ENCODE data around the gene EIF4EBP3. TPM values are rescaled to one million over a fixed set of nuclear protein-coding genes. Genes with fewer than 3 reads are reported as not detected.
"Not testable (repeated sequence)": the region's sequence is repeated elsewhere in the genome, so short reads cannot be mapped to it uniquely, and the experiment has no call there.

The EIF4EBP3 gene
- total RNA-seq, 2 donors from 2014 or later = 8.5 to 11.0 TPM

DNA sequence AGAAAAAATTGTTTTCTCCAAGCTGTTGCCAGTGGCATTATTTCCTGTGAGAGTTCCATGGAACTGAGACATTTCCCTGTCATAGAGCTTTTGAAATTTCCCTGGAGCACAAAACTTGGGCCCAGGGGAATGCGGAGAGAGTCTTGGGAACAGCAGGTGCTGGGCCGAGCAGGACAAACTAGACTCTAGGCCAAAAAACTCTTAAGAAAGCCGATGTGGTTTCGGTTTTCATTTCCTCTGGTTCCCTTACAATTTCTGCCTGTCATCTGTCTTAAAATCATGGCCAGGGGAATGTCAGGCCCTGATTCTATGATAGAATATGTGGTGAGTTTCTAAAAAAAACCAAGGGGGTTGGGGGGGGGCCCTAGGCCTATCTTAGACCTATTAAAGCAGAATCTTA, 21.7 kb downstream of the EIF4EBP3 start:
- DNase-seq (ENCODE audit: low spot score) = peak; percentile 64
- intact Hi-C loops (cut with DNase I) = loop anchor here in 1 of 2 donors (10.0 kb wide), 1 partner anchor 66 kb away; the partner anchor contains the start of genes CD14 and TMCO6

DNA sequence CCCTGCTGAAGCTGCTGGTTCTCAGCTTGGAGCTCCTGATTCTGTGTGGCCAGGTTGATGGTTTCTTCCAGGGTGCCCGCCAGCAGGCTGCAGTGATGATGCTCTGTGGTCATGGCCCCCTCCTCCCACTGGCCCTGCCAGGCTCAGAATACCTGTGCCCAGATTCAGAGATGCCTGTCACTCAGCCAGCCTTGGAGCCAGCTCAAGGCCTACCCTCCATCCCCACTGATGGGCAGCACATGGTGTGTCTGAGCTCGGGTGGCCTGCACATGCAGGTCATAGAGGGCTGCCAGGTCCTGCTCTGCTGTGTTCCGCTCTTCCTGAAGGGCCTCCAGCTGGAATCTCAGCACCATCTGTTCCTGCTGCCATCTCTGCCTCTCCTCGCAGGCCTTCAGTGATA, 22.6 kb downstream of the EIF4EBP3 start:
- peak; percentile 70 for DNase-seq (ENCODE audit: low spot score)
- intact Hi-C loops (cut with DNase I) = no loop called here

DNA sequence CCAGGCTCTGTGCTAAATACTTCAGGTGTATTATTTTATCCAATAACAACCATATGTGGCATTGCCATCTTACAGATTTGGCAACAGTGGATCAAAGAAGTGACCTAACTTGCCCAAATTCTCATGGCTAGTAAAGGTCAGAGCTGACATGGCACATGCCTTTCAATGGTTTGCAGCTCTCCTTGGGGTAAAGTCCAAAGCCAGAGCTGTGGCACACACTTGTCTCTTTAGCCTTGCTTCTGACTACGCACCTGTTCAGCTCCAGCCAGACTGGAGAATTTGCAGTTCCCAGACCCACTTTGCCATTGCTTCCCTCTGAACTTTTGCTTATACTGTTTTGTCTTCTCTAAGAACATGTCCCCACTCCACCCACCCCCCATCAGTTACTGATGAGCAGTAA, 23.0 kb downstream of the EIF4EBP3 start:
- no peak for DNase-seq (ENCODE audit: low spot score)
- intact Hi-C loops (cut with DNase I) = no loop called here

DNA sequence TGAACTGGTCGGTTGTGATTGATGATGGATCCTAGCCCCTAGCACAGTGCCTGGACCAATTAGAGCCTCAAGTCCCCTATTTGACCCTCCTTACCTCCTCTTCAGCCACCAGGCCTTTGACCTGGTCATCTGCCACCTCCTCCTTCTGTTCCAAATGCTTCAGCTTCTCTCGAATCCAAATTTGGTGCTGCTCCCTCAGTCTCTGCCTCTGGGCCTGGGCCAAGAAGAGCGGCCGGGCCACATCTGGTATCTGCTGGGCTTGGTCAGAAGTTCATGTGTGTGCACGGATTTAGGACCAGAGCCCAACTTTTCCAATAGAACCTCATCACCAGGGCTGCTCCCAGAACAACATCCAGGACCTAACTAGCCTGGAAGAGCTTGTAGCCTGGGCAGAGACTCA, 23.6 kb downstream of the EIF4EBP3 start:
- intact Hi-C loops (cut with DNase I) = no loop called here
- DNase-seq (ENCODE audit: low spot score) = peak; percentile 80

DNA sequence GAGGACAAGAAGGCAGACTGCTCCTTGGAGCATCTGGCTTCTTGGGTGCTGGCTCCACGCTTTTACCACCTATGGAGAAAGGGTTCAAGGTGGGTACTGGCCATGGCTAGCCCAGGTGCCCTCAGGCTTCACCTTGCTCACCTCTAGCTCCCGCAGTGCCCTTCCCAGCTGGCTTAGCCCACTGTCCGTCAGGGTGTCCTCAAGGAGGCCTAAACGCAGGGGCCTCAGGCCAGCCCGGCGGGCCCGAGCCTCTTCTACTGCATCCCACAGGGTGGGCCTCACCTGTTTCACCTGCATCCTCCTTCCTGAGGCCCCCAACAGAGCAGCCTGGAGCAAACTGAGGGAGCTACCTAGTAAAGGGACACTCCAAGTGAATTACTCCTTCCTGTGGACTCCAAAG, 26.2 kb downstream of the EIF4EBP3 start:
- intact Hi-C loops (cut with DNase I) = no loop called here
- DNase-seq (ENCODE audit: low spot score) = no peak

DNA sequence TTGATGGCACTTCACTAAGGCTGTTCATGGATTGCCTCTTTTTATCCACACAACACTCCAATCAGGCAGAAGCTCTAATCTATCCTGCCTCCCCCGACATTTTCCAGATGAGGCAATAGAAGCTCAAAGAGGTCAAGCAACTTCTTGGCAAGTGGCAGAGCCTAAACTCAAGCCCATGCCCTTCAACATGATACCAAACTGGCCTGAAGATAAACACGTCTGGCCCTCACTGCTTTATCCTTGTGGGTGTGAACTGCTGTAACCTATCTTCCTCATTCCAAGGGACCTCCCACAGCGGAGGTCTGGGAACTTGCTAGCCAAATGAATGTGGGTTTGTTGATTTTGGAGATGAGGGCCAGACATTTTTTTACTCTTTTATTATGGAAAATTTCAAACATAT, 26.7 kb downstream of the EIF4EBP3 start:
- intact Hi-C loops (cut with DNase I) = no loop called here

DNA sequence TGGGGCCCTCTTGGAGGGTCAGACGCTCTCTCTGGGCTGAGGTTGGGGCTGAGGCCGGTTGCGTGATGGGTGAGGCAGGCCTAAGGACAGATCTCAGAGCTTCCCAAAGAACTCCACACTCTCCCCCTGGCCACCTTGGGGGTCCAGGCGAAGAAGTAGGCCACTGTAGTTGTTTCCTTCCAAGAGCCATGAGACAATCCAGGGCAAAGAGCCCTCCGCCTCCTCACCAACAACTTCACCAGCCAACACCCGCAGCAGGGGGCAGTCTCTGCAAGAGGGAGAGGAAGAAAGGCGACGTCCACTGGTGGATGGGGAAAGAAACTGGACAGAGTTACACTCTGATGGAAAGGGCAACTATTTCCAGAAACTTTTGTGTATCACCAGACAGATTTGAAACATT, 27.8 kb downstream of the EIF4EBP3 start:
- DNase-seq (ENCODE audit: low spot score) = peak; percentile 89
- intact Hi-C loops (cut with DNase I) = no loop called here

More for the DNA sequence above, 26.7 kb downstream of the EIF4EBP3 start:
- no peak for DNase-seq (ENCODE audit: low spot score)

DNA sequence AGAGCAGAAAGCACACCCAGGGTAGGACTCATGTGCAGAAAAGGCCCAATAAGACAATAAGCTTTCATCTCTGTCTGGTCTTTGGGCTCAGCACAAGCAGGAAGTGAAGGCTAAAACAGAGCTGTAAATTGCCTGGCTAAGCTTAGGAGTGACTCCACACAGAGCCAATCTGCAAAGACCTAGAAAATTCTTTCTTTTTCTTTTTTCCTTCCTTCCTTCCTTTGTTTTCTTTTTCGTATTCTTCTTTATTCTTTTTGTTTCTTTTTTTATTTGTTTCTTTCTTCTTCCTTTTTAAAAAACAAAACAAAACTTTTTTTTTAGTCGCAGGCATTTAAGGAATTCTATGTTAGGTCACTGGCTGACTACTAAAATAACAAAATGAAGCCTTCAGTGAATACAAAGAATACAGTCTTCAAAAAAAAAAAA, 29.3 kb downstream of the EIF4EBP3 start:
- intact Hi-C loops (cut with DNase I) = no loop called here
- DNase-seq (ENCODE audit: low spot score) = no peak

DNA sequence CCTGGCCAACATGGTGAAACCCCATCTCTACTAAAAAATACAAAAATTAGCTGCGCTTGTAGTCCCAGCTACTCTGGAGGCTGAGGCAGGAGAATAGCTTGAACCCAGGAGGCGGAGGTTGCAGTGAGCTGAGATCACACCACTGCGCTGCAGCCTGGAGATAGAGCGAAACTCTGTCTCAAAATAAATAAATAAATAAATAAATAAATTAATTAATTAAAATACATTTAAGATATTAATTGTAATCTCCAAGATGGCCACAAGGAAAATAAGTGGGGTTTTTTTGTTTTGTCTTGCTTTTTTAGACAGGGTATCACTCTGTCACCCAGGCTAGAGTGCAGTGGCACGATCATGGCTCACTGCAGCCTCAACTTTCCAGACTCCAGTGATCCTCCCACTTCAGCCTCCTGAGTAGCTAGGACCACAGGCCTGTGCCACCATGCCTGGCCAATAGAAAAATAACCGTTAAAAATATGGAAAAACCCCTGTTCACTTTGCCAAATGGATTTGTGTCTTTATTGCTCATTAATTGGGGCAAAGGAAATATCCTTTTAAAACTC, 31.8 kb downstream of the EIF4EBP3 start:
- DNase-seq (ENCODE audit: low spot score); intact Hi-C loops (cut with DNase I): not testable (repeated sequence)

DNA sequence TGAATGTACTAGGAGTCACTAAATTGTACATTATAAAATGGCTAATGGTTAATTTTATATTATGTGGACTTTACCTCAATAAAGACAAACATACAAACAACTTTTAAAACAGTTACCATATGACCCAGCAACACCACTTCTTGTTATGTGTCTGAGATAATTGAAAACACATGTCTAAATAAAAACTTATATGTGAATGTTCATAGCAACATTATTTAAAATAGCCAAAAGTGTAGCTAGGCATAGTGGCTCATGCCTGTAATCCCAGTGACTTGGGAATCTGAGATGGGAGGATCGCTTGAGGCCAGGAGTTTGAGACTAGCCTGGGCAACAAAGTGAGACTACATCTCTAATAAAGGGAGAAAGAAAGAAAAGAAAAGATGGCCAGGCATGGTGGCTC, 40.0 kb downstream of the EIF4EBP3 start:
- DNase-seq (ENCODE audit: low spot score) = no peak
- intact Hi-C loops (cut with DNase I) = no loop called here

DNA sequence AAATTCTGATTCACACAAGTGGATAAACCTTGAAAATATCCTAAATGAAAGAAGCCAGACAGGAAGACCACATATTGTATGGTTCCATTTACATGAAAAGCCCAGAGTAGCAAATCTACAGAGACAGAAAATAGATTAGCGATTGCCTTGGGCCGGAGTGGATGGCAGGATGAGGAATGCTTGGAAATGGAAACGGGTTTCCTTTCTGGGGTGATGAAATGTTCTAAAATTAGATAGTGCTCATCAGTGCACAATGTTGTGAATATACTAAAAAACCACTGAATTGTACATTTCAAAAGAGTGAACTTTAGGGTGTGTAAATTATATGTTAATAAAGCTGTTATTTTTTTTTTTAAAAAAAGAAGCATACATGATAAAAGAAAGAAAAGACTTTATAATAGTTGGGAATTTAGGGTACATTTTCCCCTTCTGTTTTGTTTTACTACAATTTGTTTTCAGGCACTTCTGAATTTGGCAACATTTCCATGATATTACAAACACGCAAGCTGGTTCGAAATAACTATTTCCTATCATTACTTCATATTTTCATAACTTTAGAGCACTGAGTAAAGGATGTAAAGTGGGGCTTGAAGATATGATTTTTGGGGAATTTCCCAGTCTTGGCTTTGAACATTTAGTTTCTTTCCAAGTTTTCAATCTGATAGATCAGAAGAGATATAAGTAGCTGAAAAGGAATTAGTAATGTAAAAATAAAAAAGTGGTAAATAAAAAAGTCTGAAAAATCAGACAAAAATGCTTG, 41.0 kb downstream of the EIF4EBP3 start:
- no peak for DNase-seq (ENCODE audit: low spot score)
- intact Hi-C loops (cut with DNase I) = no loop called here

DNA sequence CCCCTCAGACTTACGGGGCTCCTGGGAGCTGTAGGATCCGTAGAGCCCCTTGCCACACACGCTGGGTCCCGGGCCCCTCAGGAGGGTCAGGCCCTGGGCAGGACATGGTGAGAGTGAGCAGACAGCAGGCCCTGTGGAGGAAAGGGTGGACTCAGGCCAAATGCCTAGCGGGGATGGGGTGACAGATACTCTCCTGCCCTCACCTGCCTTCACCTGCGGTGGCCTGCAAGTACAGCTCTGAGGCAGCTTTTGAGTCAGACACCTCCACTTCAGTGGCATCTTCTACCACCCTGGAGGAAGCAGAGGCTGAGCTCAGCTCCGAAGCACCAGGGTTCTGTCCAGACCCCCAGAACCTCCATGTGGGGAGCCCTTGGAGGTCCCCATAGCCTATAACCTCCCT, 43.4 kb downstream of the EIF4EBP3 start:
- DNase-seq (ENCODE audit: low spot score) = no peak
- intact Hi-C loops (cut with DNase I) = no loop called here

DNA sequence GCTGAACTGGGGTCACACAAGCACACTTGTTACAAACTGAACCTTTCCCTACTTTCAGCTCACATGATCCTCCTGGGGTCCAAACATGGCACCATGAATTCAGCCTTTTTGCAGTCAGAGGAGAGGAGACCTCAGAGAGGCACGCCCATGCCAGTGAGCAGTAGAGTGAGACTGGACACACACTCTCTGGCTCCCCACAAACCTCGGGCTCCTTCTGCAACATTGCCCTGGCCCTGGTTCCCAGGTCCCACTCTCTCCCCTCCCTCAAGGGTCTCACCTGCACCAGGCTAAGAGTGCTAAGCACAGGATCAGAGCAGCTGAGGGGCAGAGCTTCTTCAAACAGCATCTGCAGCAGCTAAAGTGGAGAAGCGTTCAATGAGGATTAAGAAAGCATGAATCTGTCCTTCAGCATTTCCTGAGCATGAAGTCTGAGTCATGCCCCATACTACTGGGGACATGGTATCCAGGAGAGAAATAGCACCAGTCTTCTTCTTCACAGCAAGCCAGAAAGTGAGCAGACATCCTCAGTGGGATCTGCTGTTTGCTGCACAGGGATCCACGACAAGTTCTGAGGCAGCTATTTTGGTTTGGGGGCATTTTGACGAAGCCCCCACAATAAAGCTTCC, 44.4 kb downstream of the EIF4EBP3 start:
- DNase-seq (ENCODE audit: low spot score) = no peak
- intact Hi-C loops (cut with DNase I) = no loop called here

DNA sequence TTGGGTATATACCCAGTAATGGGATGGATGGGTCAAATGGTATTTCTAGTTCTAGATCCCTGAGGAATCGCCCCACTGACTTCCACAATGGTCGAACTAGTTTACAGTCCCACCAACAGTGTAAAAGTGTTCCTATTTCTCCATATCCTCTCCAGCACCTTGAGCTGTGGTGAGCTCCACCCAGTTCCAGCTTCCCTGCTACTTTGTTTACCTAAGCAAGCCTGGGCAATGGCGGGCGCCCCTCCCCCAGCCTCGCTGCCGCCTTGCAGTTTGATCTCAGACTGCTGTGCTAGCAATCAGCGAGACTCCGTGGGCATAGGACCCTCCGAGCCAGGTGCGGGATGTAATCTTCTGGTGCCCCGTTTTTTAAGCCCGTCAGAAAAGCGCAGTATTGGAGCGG, 45.6 kb downstream of the EIF4EBP3 start:
- intact Hi-C loops (cut with DNase I); DNase-seq (ENCODE audit: low spot score): not testable (repeated sequence)

DNA sequence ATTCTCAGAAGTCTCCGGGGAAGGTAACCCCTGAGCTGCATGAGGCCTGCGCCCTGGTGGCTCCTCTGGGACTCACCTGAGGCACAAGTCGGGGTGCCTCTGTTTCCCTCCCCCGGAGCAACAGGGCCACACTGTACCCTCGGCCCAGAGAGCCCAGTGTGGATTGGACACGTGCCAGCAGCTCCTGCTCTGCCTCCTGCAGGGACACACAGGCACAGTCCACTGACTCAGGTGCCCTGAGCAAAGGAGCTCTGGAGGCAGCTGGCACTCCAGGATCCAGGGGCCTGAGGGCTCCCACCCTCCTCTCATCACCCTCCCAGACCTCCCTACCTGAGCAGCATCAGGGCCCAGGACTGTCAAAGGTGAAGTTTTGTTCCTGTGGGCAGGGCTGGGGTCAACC, 46.7 kb downstream of the EIF4EBP3 start:
- intact Hi-C loops (cut with DNase I) = no loop called here
- DNase-seq (ENCODE audit: low spot score) = no peak

DNA sequence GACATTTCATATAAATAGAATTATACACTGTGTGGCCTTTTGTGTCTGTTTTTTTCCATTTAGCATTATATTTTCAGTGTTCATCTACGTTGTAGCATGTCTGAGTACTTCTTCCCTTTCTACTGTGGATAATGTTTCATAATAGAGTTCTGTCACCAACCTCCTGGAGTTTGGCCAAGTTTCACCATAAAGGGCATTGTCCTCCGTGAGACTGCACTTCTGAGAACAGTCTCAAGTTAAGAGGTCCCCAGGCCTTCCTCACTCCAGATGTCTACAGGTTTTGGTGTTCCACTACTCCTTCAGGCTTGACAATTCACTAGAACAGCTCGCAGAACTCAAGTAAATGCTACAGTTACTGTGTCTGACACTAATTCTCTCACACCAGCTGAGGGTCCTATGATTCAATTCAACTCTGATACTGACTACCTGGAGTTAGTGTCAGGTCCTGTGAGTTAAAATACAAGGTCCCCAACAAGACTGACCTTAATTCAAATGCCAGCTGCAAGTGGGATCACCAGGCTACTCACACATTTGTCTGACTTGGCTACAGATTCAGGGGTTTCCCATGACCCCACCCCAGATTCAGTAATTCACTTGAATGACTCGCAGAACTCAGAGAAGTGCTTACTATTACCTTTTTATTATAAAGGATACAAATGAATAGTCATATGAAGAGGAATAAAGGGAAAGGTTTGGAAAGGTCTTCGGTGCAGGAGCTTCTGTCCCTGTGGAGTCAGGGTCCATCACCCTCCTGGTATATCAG, 48.3 kb downstream of the EIF4EBP3 start:
- intact Hi-C loops (cut with DNase I) = no loop called here
- no peak for DNase-seq (ENCODE audit: low spot score)

DNA sequence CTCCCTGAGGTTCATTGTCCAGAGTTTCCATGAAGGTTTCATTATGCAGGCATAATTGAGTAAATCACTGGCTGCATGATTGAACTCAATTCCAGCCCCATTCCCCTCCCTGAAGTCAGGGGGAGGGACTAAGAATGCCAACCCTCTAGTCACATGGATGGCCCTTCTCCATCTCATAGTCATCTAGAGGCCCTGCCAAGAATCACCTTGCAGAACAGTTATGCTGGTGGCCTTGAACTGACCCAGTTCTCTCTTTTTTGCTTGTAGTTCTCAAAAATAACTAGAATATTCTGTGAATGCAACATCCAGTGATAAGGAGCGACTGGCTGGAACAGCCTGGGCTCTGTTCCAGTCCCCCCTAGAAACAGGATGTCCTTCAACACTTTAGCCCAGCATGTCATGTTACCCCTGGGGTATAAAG, 48.9 kb downstream of the EIF4EBP3 start:
- intact Hi-C loops (cut with DNase I) = no loop called here
- DNase-seq (ENCODE audit: low spot score) = no peak

DNA sequence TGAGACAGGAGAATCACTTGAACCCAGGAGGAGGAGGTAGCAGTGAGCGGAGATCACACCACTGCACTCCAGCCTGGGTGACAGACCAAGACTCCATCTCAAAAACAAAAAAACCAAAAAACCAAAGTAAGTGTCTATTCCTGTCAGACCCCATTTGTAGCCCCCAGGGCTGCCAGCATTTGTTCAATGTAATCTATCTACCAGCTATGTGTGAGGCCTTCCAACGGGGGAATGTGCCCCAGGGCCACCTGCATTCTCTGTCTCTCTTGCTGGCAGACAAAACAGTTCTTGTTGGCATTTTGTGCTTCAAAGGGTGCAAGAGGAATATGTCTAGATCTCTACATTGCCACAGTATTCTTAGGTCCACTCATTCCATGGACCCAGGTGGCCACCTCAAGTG, 51.4 kb downstream of the EIF4EBP3 start:
- DNase-seq (ENCODE audit: low spot score) = no peak
- intact Hi-C loops (cut with DNase I) = no loop called here

Measured in posterior vena cava (tissue), 2 donors.